GM12878 (cell line): Measurements from ENCODE around the gene CCR5AS.

Experiments
- ATAC-seq: fragments of 200-7000 bp; cut with Tn5 transposase; 3 replicates; pipeline ENCODE4 v1.9.1; 2020; ENCODE audit warnings: mild to moderate bottlenecking, moderate library complexity
- BruUV-seq: library from RNA; stranded (reverse); fragments of 400-500 nt; replicated peaks from 2 replicates; lab custom pipeline; 2021; lab: Mats Ljungman, UMichigan
- CTCF ChIA-PET: fragments of 300-600 bp; sonication (Branson Sonifier 250); formaldehyde crosslinking; extraction: SDS; loops from one replicate; lab custom pipeline; 2021; ENCODE audit warnings: inconsistent platforms; lab: Yijun Ruan, JAX
- POLR2A ChIA-PET: fragments of 350-600 bp; formaldehyde crosslinking; extraction: SDS; loops from one replicate; lab custom pipeline; 2021; ENCODE audit warnings: inconsistent platforms; lab: Charles Lee
- RAD21 ChIA-PET: fragments of 300-600 bp; sonication (Branson Sonifier 250); formaldehyde crosslinking; loops from one replicate; lab custom pipeline; 2023; ENCODE audit warnings: antibody characterized with exemption; ENCODE audit not compliant: unreplicated experiment; lab: Charles Lee
- SMC1A ChIA-PET: fragments of 300-600 bp; sonication (Branson Sonifier 250); formaldehyde crosslinking; loops from one replicate; lab custom pipeline; 2023; ENCODE audit not compliant: unreplicated experiment, uncharacterized antibody; lab: Charles Lee
- DNase-seq: peaks from one replicate; pipeline ENCODE4 v3.0.0-alpha.2; 2011; ENCODE audit warnings: low read depth, low spot score
- FAIRE-seq: peaks from 3 replicates; lab custom pipeline; 2011; peaks lifted over from hg19 to GRCh38; lab: Jason Lieb, UNC
- H2AFZ ChIP-seq: 2 replicates; pipeline ENCODE4 v1.6.0; 2011; ENCODE audit warnings: low read depth, low read length, control low read depth; ENCODE audit not compliant: control insufficient read depth
- H3K27ac ChIP-seq: 2 replicates; pipeline ENCODE4 v1.5.1; 2011; ENCODE audit warnings: control low read depth; ENCODE audit not compliant: control insufficient read depth, insufficient read depth
- H3K27me3 ChIP-seq, 2 experiments: replicated peaks in 1 of 2; 2 replicates each; pipeline versions ENCODE4 v1.6.0 to v1.6.1; 2011; ENCODE audit warnings: low read length in 1 of 2; ENCODE audit not compliant: control insufficient read depth in 2 of 2, insufficient read depth in 2 of 2
- H3K36me3 ChIP-seq, 2 experiments: 2 replicates each; pipeline ENCODE4 v1.5.1; 2011; ENCODE audit warnings: low read length in 1 of 2; ENCODE audit not compliant: control insufficient read depth in 2 of 2, insufficient read depth in 2 of 2
- H3K4me1 ChIP-seq: 2 replicates; pipeline ENCODE4 v1.6.1; 2011; ENCODE audit warnings: mild to moderate bottlenecking, low read length, moderate library complexity, mixed read lengths; ENCODE audit not compliant: control insufficient read depth, insufficient read depth
- H3K4me2 ChIP-seq: 2 replicates; pipeline ENCODE4 v1.6.0; 2011; ENCODE audit warnings: control low read depth; ENCODE audit not compliant: control insufficient read depth, insufficient read depth
- H3K4me3 ChIP-seq: fragments of 200-600 bp; sonication (generic); 2 replicates; pipeline ENCODE4 v1.5.1; 2016
- H3K79me2 ChIP-seq: 2 replicates; pipeline ENCODE4 v1.6.0; 2011; ENCODE audit warnings: low read length; ENCODE audit not compliant: control insufficient read depth, insufficient read depth
- H3K9ac ChIP-seq: 2 replicates; pipeline ENCODE4 v1.8.0; 2011; ENCODE audit warnings: low read length, control low read depth, mixed read lengths; ENCODE audit not compliant: control insufficient read depth, insufficient read depth
- H3K9me3 ChIP-seq: replicated peaks from 3 replicates; pipeline ENCODE4 v1.5.1; 2011; ENCODE audit warnings: mild to moderate bottlenecking, low read length; ENCODE audit not compliant: control insufficient read depth, insufficient read depth
- H4K20me1 ChIP-seq: 2 replicates; pipeline ENCODE4 v1.6.0; 2011; ENCODE audit not compliant: control insufficient read depth, insufficient read depth
- CBX3 ChIP-seq: fragments of 200-600 bp; sonication (generic); IDR thresholded peaks from 2 replicates; pipeline ENCODE4 v1.6.1; 2016; ENCODE audit warnings: low read depth, borderline replicate concordance
- FOXK2 ChIP-seq: fragments of 450-650 bp; IDR thresholded peaks from 2 replicates; pipeline ENCODE4 v1.6.1; 2017; ENCODE audit warnings: mild to moderate bottlenecking, moderate library complexity
- GATAD2B ChIP-seq: fragments of 450-650 bp; conservative IDR thresholded peaks from 2 replicates; pipeline ENCODE4 v1.6.1; 2017; ENCODE audit warnings: low read depth, mild to moderate bottlenecking, moderate library complexity
- IKZF1 ChIP-seq: fragments of 450-650 bp; conservative IDR thresholded peaks from 2 replicates; pipeline ENCODE4 v1.6.1; 2017; ENCODE audit warnings: antibody characterized with exemption, mild to moderate bottlenecking
- JUNB ChIP-seq: IDR thresholded peaks from 2 replicates; pipeline ENCODE4 v1.6.1; 2016; ENCODE audit warnings: antibody characterized with exemption, mild to moderate bottlenecking
- KDM1A ChIP-seq: fragments of 200-600 bp; sonication (generic); IDR thresholded peaks from 2 replicates; pipeline ENCODE4 v1.6.1; 2016; ENCODE audit warnings: borderline replicate concordance
- NFYA ChIP-seq: IDR thresholded peaks from 2 replicates; pipeline ENCODE4 v1.6.1; 2011; ENCODE audit warnings: low read depth, mild to moderate bottlenecking, low read length, improper control_type of control experiment, borderline replicate concordance
- RAD51 ChIP-seq: fragments of 450-650 bp; IDR thresholded peaks from 2 replicates; pipeline ENCODE4 v1.6.1; 2016; ENCODE audit warnings: moderate library complexity, mild to moderate bottlenecking, inconsistent platforms
- SREBF1 ChIP-seq: IDR thresholded peaks from 2 replicates; pipeline ENCODE4 v1.6.1; 2012; ENCODE audit warnings: mild to moderate bottlenecking, low read length
- ZNF384 ChIP-seq: IDR thresholded peaks from 2 replicates; pipeline ENCODE4 v1.6.1; 2012; ENCODE audit warnings: low read depth, mild to moderate bottlenecking, low read length, improper control_type of control experiment, borderline replicate concordance
- WGBS: methylation state at CpG from one replicate; pipeline ENCODE4 v1.1.6; 2016; ENCODE audit warnings: low lambda C conversion rate; ENCODE audit not compliant: insufficient replicate concordance, insufficient coverage; ENCODE audit errors: missing lambda C conversion rate; 5-methylcytosine and 5-hydroxymethylcytosine counted together
- in situ Hi-C: fragments of 300-500 bp; cut with MboI; formaldehyde crosslinking; loops from 9 replicates; pipeline ENCODE4 v1.14.3; 2018; ENCODE audit warnings: mixed read lengths
- intact Hi-C: fragments of 100-400 bp; cut with micrococcal nuclease; formaldehyde crosslinking; loops from one replicate; pipeline ENCODE4 v1.14.2; 2022; ENCODE audit not compliant: unreplicated experiment
- TF ChIP-seq, protein P1 (sequence below): fragments of 450-650 bp; IDR thresholded peaks from 2 replicates; pipeline ENCODE4 v1.6.1; 2017; ENCODE audit warnings: borderline replicate concordance
- TF ChIP-seq, protein P2 (sequence below): fragments of 450-650 bp; IDR thresholded peaks from 2 replicates; pipeline ENCODE4 v1.6.1; 2018; ENCODE audit warnings: mild to moderate bottlenecking, low read depth, moderate library complexity; ENCODE audit not compliant: partially characterized antibody
- TF ChIP-seq, protein P3 (sequence below): fragments of 450-650 bp; formaldehyde crosslinking; IDR thresholded peaks from 2 replicates; pipeline ENCODE4 v1.5.0; 2022; ENCODE audit warnings: mild to moderate bottlenecking, missing genetic modification characterization
- TF ChIP-seq, protein P4 (sequence below): fragments of 150-350 bp; IDR thresholded peaks from 2 replicates; pipeline ENCODE4 v1.6.1; 2016; ENCODE audit warnings: low read depth, low read length

The CCR5AS gene

DNA sequence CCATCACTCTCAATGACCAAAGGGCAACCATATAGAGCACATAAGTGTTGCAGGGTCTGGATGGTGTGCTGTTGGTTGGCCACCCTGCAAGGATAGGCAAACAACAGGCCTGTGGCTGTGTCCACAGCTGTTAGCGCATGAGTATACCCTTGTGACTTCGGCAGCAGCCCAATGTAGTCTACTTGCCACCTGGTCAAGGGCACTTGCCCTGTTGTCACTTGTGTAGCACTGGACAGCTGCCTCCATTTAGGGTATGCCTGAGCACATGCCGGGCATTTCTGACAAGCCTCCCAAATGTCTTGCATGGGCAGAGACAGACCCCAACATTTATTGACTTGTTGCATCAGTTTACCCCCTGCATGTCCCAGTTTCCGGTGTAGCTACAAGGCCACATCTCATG is 12.9 kb upstream of the CCR5AS start:
- Histone ChIP-seq H3K4me3 (no peak overlapping the region), H3K27me3 (no peaks in the 10 kb centered on the region; a peak in 1 of 4 replicates), H4K20me1 (no peaks in the 10 kb centered on the region), H2AFZ (no peak overlapping the region), H3K27ac (no peak overlapping the region), H3K4me1 (no peaks in the 10 kb centered on the region), H3K4me2 (no peak overlapping the region), H3K9ac (no peak overlapping the region), H3K79me2 (no peaks in the 10 kb centered on the region), H3K9me3 (no peaks in the 10 kb centered on the region; the same call in 2 of the 3 replicates), H3K36me3 (no peaks in the 10 kb centered on the region)
- ChIA-PET POLR2A (no interaction called here), RAD21 (no interaction called here), SMC1A (no interaction called here), CTCF (no interaction called here)
- DNase-seq (no peak), FAIRE-seq (no peak), ATAC-seq (no peak)
- WGBS = 68% methylated on average over 4 of the region's 4 CpGs
- TF ChIP-seq KDM1A (no peak), GATAD2B (no peak), RAD51 (no peak), IKZF1 (no peak), FOXK2 (no peak), ZNF384 (no peak), NFYA (no peak), CBX3 (no peak), SREBF1 (no peak), JUNB (no peak)
- TF ChIP-seq, protein P1, sequence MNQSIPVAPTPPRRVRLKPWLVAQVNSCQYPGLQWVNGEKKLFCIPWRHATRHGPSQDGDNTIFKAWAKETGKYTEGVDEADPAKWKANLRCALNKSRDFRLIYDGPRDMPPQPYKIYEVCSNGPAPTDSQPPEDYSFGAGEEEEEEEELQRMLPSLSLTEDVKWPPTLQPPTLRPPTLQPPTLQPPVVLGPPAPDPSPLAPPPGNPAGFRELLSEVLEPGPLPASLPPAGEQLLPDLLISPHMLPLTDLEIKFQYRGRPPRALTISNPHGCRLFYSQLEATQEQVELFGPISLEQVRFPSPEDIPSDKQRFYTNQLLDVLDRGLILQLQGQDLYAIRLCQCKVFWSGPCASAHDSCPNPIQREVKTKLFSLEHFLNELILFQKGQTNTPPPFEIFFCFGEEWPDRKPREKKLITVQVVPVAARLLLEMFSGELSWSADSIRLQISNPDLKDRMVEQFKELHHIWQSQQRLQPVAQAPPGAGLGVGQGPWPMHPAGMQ = no peak
- TF ChIP-seq, protein P2, sequence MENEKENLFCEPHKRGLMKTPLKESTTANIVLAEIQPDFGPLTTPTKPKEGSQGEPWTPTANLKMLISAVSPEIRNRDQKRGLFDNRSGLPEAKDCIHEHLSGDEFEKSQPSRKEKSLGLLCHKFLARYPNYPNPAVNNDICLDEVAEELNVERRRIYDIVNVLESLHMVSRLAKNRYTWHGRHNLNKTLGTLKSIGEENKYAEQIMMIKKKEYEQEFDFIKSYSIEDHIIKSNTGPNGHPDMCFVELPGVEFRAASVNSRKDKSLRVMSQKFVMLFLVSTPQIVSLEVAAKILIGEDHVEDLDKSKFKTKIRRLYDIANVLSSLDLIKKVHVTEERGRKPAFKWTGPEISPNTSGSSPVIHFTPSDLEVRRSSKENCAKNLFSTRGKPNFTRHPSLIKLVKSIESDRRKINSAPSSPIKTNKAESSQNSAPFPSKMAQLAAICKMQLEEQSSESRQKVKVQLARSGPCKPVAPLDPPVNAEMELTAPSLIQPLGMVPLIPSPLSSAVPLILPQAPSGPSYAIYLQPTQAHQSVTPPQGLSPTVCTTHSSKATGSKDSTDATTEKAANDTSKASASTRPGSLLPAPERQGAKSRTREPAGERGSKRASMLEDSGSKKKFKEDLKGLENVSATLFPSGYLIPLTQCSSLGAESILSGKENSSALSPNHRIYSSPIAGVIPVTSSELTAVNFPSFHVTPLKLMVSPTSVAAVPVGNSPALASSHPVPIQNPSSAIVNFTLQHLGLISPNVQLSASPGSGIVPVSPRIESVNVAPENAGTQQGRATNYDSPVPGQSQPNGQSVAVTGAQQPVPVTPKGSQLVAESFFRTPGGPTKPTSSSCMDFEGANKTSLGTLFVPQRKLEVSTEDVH = no peak
- TF ChIP-seq, protein P3, sequence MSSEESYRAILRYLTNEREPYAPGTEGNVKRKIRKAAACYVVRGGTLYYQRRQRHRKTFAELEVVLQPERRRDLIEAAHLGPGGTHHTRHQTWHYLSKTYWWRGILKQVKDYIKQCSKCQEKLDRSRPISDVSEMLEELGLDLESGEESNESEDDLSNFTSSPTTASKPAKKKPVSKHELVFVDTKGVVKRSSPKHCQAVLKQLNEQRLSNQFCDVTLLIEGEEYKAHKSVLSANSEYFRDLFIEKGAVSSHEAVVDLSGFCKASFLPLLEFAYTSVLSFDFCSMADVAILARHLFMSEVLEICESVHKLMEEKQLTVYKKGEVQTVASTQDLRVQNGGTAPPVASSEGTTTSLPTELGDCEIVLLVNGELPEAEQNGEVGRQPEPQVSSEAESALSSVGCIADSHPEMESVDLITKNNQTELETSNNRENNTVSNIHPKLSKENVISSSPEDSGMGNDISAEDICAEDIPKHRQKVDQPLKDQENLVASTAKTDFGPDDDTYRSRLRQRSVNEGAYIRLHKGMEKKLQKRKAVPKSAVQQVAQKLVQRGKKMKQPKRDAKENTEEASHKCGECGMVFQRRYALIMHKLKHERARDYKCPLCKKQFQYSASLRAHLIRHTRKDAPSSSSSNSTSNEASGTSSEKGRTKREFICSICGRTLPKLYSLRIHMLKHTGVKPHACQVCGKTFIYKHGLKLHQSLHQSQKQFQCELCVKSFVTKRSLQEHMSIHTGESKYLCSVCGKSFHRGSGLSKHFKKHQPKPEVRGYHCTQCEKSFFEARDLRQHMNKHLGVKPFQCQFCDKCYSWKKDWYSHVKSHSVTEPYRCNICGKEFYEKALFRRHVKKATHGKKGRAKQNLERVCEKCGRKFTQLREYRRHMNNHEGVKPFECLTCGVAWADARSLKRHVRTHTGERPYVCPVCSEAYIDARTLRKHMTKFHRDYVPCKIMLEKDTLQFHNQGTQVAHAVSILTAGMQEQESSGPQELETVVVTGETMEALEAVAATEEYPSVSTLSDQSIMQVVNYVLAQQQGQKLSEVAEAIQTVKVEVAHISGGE (CRISPR knock-in tag) = no peak
- TF ChIP-seq, protein P4, sequence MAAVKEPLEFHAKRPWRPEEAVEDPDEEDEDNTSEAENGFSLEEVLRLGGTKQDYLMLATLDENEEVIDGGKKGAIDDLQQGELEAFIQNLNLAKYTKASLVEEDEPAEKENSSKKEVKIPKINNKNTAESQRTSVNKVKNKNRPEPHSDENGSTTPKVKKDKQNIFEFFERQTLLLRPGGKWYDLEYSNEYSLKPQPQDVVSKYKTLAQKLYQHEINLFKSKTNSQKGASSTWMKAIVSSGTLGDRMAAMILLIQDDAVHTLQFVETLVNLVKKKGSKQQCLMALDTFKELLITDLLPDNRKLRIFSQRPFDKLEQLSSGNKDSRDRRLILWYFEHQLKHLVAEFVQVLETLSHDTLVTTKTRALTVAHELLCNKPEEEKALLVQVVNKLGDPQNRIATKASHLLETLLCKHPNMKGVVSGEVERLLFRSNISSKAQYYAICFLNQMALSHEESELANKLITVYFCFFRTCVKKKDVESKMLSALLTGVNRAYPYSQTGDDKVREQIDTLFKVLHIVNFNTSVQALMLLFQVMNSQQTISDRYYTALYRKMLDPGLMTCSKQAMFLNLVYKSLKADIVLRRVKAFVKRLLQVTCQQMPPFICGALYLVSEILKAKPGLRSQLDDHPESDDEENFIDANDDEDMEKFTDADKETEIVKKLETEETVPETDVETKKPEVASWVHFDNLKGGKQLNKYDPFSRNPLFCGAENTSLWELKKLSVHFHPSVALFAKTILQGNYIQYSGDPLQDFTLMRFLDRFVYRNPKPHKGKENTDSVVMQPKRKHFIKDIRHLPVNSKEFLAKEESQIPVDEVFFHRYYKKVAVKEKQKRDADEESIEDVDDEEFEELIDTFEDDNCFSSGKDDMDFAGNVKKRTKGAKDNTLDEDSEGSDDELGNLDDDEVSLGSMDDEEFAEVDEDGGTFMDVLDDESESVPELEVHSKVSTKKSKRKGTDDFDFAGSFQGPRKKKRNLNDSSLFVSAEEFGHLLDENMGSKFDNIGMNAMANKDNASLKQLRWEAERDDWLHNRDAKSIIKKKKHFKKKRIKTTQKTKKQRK = no peak
- intact Hi-C loops = no loop called here
- in situ Hi-C loops = no loop called here
- no TSS peak for BruUV-seq
